Cardiac muscle cell (in vitro differentiated cells and primary cell): ENCODE results near the gene RCBTB2. TPM values are rescaled to one million over a fixed set of nuclear protein-coding genes. Genes with fewer than 3 reads are reported as not detected.

Source experiments
- DNase-seq, 2 donors: peaks; one replicate each; pipeline versions ENCODE4 v3.0.0 to v3.0.0-alpha.2; 2010 to 2017; ENCODE audit warnings: low read depth in 1 of 2, low spot score in 1 of 2
- H3K27ac ChIP-seq: fragments of 200-600 bp; sonication (generic); 2 replicates; pipeline ENCODE4 v1.5.1; 2016
- H3K27me3 ChIP-seq: fragments of 200-600 bp; sonication (generic); 2 replicates; pipeline ENCODE4 v1.6.0; 2016; ENCODE audit warnings: control low read depth
- H3K36me3 ChIP-seq: fragments of 200-600 bp; sonication (generic); 2 replicates; pipeline ENCODE4 v1.5.1; 2016; ENCODE audit warnings: control low read depth
- H3K4me1 ChIP-seq: fragments of 200-600 bp; sonication (generic); 2 replicates; pipeline ENCODE4 v1.8.1; 2017; ENCODE audit warnings: low read depth, mild to moderate bottlenecking, mixed run types
- H3K4me3 ChIP-seq: fragments of 200-600 bp; sonication (generic); 2 replicates; pipeline ENCODE4 v1.5.1; 2016; ENCODE audit warnings: mild to moderate bottlenecking
- H3K9me3 ChIP-seq: fragments of 200-600 bp; sonication (generic); 2 replicates; pipeline ENCODE4 v1.5.1; 2017; ENCODE audit warnings: low read depth, mild to moderate bottlenecking, control low read depth
- CTCF ChIP-seq: IDR thresholded peaks from 2 replicates; pipeline ENCODE4 v1.5.1; 2012; ENCODE audit warnings: low read depth, mild to moderate bottlenecking, low read length
- polyA plus RNA-seq: library from polyadenylated mRNA; unstranded; fragments of >200 nt; fragmentation: Nextera tagmentation; extraction: Ambion mirVana; gene quantifications from 2 replicates; pipeline ENCODE4 v1.2.1, GENCODE V29; 2016
- total RNA-seq: library from RNA; depleted of rRNA; stranded (reverse); fragments of >200 nt; gene quantifications from 2 replicates; pipeline ENCODE4 v1.2.3, GENCODE V29; 2016

RCBTB2 gene
- total and polyA plus RNA-seq, 2 experiments from 2014 or later, result 10.0 to 15.4 TPM

DNA sequence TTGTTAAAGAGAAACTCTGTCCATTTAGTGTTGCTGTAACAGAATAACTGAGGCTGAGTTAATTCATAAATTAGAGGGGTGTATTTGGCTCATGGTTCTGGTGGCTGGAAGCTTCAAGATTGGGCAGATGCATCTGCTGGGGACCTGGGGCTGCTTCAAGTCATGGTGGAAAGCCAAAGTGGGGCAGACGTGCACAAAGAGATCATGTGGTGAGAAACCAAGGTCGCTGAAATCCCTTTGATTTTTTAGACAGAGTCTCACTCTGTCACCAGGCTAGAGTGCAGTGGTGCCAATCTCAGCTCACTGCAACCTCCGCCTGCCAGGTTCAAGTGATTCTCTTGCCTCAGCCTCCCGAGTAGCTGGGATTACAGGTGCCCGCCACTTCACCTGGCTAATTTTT lies 46.0 kb downstream of the RCBTB2 start:
- Histone ChIP-seq H3K27me3 (no peaks in the 10 kb centered on the region), H3K4me1 (no peaks in the 10 kb centered on the region), H3K4me3 (no peak overlapping the region), H3K27ac (no peak overlapping the region), H3K9me3 (no peaks in the 10 kb centered on the region), H3K36me3 (peaks cover 3% of the 10 kb centered on the region)
- DNase-seq, result no peak
- TF ChIP-seq CTCF, result no peak

- H3K27me3 ChIP-seq, result no peaks in the 10 kb centered on the region
- no peaks in the 10 kb centered on the region for H3K9me3 ChIP-seq
- DNase-seq, result no peak
- H3K4me1 ChIP-seq, result no peaks in the 10 kb centered on the region
- H3K4me3 ChIP-seq, result no peak overlapping the region
- peaks cover 3% of the 10 kb centered on the region for H3K36me3 ChIP-seq
- TF ChIP-seq CTCF, result no peak
- H3K27ac ChIP-seq, result no peak overlapping the region
These were observed 46.5 kb downstream of the RCBTB2 start for GRCh38 chr13:48486362-48486761.

- Histone ChIP-seq H3K9me3 (no peaks in the 10 kb centered on the region), H3K4me1 (no peaks in the 10 kb centered on the region), H3K27ac (no peak overlapping the region), H3K4me3 (no peak overlapping the region), H3K27me3 (no peaks in the 10 kb centered on the region), H3K36me3 (peaks cover 3% of the 10 kb centered on the region)
- TF ChIP-seq CTCF, result no peak
- DNase-seq, result no peak
These were observed 47.4 kb downstream of the RCBTB2 start for GRCh38 chr13:48485432-48485831.

- no peak for TF ChIP-seq CTCF
- Histone ChIP-seq H3K9me3 (no peaks in the 10 kb centered on the region), H3K27ac (no peak overlapping the region), H3K4me3 (no peak overlapping the region), H3K27me3 (no peaks in the 10 kb centered on the region), H3K4me1 (no peaks in the 10 kb centered on the region), H3K36me3 (peaks cover 8% of the 10 kb centered on the region)
- no peak for DNase-seq
These were observed 49.3 kb downstream of the RCBTB2 start for GRCh38 chr13:48483575-48483974.

DNA sequence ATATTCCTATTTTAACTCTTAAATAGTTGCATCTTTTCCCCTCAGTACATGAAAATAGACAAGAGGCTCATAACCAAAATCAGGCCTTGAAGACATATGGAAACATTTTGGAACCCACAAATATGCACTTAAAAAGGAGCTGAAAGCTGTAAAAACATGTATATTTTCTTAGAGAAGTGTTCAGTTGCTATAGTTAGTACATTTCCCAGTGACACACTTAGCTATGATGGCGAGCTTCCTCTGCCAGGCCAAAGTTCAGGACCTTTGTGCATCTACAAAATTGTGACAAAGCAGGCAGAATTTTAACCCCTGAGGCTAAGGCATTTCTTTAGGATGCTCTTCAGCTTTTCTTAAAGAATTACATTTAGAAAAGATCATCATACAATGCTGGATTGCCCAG lies 54.5 kb downstream of the RCBTB2 start:
- Histone ChIP-seq H3K27ac (no peak overlapping the region), H3K4me1 (no peaks in the 10 kb centered on the region), H3K27me3 (no peaks in the 10 kb centered on the region), H3K4me3 (no peak overlapping the region), H3K9me3 (no peaks in the 10 kb centered on the region), H3K36me3 (peaks cover 10% of the 10 kb centered on the region)
- no peak for DNase-seq
- no peak for TF ChIP-seq CTCF

- peaks cover 13% of the 10 kb centered on the region for H3K36me3 ChIP-seq
- no peak overlapping the region for H3K4me3 ChIP-seq
- TF ChIP-seq CTCF, result no peak
- no peak overlapping the region for H3K27ac ChIP-seq
- no peak for DNase-seq
- H3K27me3 ChIP-seq, result no peaks in the 10 kb centered on the region
- no peaks in the 10 kb centered on the region for H3K4me1 ChIP-seq
- H3K9me3 ChIP-seq, result no peaks in the 10 kb centered on the region
These were observed 55.6 kb downstream of the RCBTB2 start for GRCh38 chr13:48477191-48477855.
